Mesodermal cell (in vitro differentiated cells): Measurements from ENCODE around the gene ARID3A.

Experiments
- H3K27ac ChIP-seq: 2 replicates; pipeline ENCODE4 v1.7.0; 2013; ENCODE audit warnings: mild to moderate bottlenecking, low read depth, low read length, moderate library complexity; ENCODE audit not compliant: severe bottlenecking
- H3K36me3 ChIP-seq: 2 replicates; pipeline ENCODE4 v1.7.1; 2013; ENCODE audit warnings: mild to moderate bottlenecking, low read length, moderate library complexity; ENCODE audit not compliant: control insufficient read depth, insufficient read depth
- H3K4me1 ChIP-seq: one replicate; pipeline ENCODE4 v1.7.1; 2013; ENCODE audit warnings: mild to moderate bottlenecking, low read length; ENCODE audit not compliant: insufficient read depth, control insufficient read depth, poor library complexity, severe bottlenecking
- H3K4me3 ChIP-seq: 2 replicates; pipeline ENCODE4 v1.7.0; 2013; ENCODE audit warnings: low read length, control low read depth, mild to moderate bottlenecking; ENCODE audit not compliant: insufficient read depth, poor library complexity, severe bottlenecking; ENCODE audit errors: extremely low read depth
- H3K9me3 ChIP-seq: 2 replicates; pipeline ENCODE4 v1.7.1; 2013; ENCODE audit warnings: mild to moderate bottlenecking, low read length, moderate library complexity; ENCODE audit not compliant: control insufficient read depth
- WGBS, 2 experiments: methylation state at CpG; one replicate each; pipeline ENCODE4 v1.1.5; 2013; ENCODE audit warnings: missing lambda C conversion rate in 2 of 2; ENCODE audit not compliant: insufficient coverage in 2 of 2; 5-methylcytosine and 5-hydroxymethylcytosine counted together

Gene ARID3A

DNA sequence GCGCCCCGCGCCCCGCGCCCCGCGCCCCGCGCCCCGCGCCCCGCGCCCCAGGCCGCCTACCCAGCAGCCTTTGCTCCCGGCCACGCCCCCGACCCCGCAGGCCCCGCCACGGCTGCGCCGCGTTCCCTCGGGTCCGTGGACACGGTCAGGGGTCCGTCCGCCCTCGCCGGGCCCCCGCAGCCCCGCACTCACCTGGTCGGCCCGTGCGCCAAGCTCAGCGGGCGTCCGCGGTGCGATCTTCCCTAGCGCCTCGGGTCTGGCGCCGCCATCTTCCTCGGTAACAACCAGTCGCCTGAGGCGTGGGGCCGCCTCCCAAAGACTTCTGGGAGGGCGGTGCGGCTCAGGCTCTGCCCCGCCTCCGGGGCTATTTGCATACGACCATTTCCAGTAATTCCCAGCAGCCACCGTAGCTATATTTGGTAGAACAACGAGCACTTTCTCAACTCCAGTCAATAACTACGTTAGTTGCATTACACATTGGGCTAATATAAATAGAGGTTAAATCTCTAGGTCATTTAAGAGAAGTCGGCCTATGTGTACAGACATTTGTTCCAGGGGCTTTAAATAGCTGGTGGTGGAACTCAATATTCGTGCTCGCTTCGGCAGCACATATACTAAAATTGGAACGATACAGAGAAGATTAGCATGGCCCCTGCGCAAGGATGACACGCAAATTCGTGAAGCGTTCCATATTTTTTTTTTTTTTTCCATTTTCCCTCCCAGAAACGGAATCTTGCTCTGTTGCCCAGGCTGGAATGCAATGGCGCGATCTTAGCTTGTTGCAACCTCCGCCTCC is 32.7 kb upstream of the ARID3A start, which contains the start of the genes MED16 and RNU6-9:
Gene MED16 (minus strand): TSS at position 294 of the 796 bp plus-strand sequence. CDS start 2,056 bp downstream, outside the sequence.
Gene RNU6-9 (plus strand): TSS at position 591 of the 796 bp plus-strand sequence.
- H3K36me3 ChIP-seq = peaks cover 41% of the 10 kb centered on the region
- H3K27ac ChIP-seq = peak within 1 kb of the TSS; percentile 99
- peaks cover 4% of the 10 kb centered on the region for H3K4me1 ChIP-seq
- peak within 1 kb of the TSS; percentile 77 for H3K4me3 ChIP-seq
- H3K9me3 ChIP-seq = no peaks in the 10 kb centered on the region
- WGBS, 2 experiments = 2% methylated on average over 43 to 48 of the region's 69 CpGs

DNA sequence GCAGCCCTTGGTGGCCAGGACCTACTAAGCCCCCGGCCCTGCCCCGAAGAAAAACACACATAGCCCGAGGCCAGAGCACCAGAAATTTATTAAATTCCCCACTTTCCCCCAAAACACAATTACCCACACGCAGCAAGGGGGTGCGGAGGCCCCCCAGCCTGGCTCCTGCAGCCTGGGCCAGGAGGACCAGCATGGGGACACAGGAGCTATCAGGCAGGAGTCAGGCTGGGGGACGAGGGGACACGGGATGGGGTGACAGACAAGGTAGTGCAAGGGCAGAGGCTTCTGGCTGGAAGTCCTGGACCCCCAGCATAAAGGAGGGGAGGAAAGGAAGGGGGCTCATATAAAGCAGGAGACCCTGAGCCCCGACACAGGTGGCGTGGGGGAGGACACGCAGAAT is 29.4 kb upstream of the ARID3A start:
- Histone ChIP-seq H3K4me1 (peaks cover 4% of the 10 kb centered on the region), H3K9me3 (no peaks in the 10 kb centered on the region), H3K27ac (no peak overlapping the region), H3K4me3 (no peak overlapping the region), H3K36me3 (peaks cover 40% of the 10 kb centered on the region)
- WGBS, 2 experiments = 90 to 97% methylated on average over 5 to 8 of the region's 10 CpGs

DNA sequence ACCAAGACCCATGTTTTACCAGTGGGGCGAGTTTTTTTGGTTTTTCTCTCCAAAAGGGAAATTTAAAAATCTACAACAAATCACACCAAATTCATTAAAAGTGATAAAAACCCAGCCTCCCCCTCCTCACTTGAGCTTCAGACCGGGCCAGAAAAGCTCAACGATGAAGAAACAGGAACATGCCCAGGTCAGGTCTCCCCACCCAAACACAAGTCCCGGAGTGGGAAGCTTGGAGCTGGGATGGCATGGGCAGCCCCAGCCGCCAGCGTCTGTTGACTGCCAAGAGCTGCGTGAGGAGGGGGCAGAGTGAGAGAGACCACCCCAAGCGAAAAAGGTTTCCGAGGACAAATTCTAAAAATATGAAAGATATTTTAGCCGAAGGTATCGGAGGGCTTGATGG is 28.8 kb upstream of the ARID3A start:
- H3K4me1 ChIP-seq = peaks cover under 1% of the 10 kb centered on the region
- H3K9me3 ChIP-seq = no peaks in the 10 kb centered on the region
- no peak overlapping the region for H3K27ac ChIP-seq
- peaks cover 45% of the 10 kb centered on the region for H3K36me3 ChIP-seq
- H3K4me3 ChIP-seq = no peak overlapping the region
- WGBS, 2 experiments = 86 to 96% methylated on average over 5 to 9 of the region's 11 CpGs

DNA sequence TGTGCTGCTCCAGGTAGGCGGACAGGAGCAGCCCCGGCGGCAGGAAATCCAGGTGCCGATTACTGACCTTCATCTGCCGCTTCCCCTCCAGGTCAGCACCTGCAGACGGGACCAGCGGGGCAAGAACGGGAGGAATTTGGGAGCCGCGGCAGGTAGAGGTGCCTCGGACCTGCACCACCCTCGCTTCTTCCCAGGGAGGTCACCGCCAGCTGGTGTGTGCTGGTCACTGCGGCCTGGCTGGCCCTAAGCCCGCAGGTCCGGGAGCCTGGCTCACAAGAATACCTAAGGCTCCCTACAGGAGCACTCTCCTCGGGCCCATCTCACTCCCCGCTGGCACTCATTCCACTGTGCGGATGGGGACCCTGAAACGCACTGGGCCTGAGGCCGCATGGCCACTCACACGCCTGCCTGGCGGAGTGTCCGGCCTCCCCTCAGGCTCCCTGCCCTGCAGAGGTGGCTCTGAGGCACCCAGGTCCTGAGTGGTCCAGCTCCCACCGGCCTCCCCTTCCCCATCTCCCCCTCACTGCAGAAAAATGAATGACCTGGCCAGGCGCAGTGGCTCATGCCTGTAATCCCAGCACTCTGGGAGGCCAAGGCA is 28.3 kb upstream of the ARID3A start:
- WGBS, 2 experiments = 87% methylated on average over 25 to 26 of the region's 26 CpGs
- Histone ChIP-seq H3K27ac (no peak overlapping the region), H3K36me3 (peaks cover 49% of the 10 kb centered on the region), H3K4me1 (no peaks in the 10 kb centered on the region), H3K4me3 (no peak overlapping the region), H3K9me3 (no peaks in the 10 kb centered on the region)

DNA sequence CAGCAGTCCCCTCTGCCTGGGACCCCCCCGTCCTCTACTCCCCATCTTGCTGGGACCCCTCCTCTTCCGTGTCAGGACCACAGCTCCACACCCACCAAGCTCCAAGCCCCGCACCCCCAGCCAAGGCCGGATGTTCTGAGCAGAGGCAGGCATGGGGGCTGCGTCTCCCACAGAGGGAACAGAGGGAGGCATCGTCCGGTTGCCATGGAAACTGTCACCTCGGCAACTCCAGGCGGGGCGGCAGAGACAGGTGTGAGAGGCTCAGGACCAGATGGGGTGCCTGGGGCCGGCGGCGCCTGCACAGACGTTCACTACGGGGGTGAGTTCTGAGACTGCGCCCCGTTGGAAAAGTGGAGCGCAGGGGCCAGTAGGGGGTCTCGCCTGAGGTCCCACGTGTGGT is 27.2 kb upstream of the ARID3A start:
- H3K36me3 ChIP-seq = peaks cover 54% of the 10 kb centered on the region
- H3K27ac ChIP-seq = no peak overlapping the region
- 85 to 91% methylated on average over 13 to 20 of the region's 20 CpGs for WGBS, 2 experiments
- H3K4me3 ChIP-seq = no peak overlapping the region
- H3K9me3 ChIP-seq = no peaks in the 10 kb centered on the region
- no peaks in the 10 kb centered on the region for H3K4me1 ChIP-seq

DNA sequence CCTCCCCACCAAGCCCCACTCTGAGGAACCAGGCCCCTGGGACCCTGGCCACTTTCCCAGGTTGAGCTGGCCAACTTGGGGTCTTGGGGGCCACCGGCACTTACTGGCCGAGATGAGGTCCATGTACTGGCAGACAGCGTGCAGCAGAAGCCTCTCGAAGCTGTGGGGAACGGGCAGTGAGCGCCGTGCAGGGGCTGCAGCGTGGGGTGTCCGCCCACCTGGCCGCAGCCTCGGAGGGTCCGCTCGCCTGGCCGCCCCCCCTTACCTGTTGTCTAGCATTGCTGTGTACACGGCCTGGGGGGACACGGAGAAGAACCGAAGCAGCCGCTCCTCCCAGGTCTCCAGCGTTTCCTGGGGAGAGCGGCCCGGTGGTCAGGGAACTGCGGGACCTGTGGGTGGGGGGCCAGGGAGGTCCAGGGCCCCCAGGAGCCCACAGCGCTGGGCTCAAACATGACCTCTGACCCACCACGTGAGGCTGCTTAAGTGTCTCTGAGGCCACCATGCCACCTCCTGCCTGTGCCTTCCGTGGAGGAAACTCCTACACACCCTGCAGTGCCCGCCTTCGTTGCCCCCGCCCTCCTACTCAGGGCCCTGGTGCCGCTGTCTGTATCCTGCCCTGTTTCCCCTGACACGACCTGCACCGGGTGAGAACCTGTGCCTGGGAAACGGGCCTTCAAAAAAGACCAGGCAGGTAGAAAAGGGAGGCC is 26.3 kb upstream of the ARID3A start:
- Histone ChIP-seq H3K9me3 (no peaks in the 10 kb centered on the region), H3K27ac (no peak overlapping the region), H3K4me1 (no peaks in the 10 kb centered on the region), H3K4me3 (no peak overlapping the region), H3K36me3 (peaks cover 57% of the 10 kb centered on the region)
- WGBS, 2 experiments = 90 to 94% methylated on average over 21 to 31 of the region's 32 CpGs

DNA sequence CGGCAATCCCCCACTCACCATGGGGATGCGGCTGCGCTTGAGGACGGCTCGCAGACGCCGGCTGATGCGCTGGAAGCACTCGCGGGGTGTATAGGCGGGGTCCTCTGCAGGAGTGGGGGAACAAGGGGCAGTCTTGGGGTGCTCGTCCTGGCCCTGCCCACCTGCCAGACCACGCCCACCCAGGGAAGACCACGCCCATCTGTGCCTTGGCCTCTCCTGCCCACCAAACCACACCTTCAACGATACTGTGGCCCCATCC is 25.9 kb upstream of the ARID3A start:
- H3K27ac ChIP-seq = no peak overlapping the region
- WGBS, 2 experiments = 91 to 96% methylated on average over 13 of the region's 15 CpGs
- H3K4me1 ChIP-seq = no peaks in the 10 kb centered on the region
- H3K4me3 ChIP-seq = no peak overlapping the region
- peaks cover 57% of the 10 kb centered on the region for H3K36me3 ChIP-seq
- no peaks in the 10 kb centered on the region for H3K9me3 ChIP-seq

DNA sequence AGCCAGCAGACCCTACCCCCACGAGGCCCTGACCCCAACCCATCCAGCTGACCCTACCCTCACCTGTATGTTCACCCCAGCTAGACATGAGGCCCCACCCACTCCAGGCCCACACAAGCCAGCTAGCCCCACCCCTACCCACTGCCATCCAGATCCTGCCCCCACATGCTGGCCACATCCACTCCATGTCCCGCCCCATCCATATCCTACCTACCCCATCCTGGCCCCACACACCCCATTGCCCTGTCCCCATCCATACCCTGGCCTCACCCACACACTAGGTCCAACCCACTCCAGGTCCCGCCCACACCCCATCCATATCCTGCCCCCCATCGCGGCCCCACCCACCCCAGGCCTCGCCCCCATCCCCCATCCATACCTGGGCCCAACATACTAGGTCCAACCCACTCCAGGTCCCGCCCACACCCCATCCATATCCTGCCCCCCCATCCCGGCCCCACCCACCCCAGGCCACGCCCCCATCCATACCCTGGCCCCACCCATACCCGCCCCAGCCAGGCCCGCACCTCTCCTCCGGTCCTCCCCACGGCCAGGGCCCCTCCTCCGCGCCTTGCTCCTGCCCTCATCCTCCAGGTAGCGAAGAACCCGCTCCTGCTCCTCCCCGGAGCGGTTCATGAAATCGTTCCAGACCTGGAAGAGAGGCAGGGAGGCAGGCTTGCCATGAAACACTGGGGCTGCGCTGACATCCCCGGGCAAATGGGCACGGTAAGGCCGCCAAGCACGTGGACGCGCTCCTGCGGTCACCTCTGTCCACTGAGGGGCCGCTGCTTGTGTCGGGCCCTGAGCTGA is 25.3 kb upstream of the ARID3A start:
- WGBS, 2 experiments = 91 to 93% methylated on average over 21 to 23 of the region's 30 CpGs
- Histone ChIP-seq H3K4me1 (no peaks in the 10 kb centered on the region), H3K9me3 (no peaks in the 10 kb centered on the region), H3K27ac (no peak overlapping the region), H3K36me3 (peaks cover 57% of the 10 kb centered on the region), H3K4me3 (no peak overlapping the region)

DNA sequence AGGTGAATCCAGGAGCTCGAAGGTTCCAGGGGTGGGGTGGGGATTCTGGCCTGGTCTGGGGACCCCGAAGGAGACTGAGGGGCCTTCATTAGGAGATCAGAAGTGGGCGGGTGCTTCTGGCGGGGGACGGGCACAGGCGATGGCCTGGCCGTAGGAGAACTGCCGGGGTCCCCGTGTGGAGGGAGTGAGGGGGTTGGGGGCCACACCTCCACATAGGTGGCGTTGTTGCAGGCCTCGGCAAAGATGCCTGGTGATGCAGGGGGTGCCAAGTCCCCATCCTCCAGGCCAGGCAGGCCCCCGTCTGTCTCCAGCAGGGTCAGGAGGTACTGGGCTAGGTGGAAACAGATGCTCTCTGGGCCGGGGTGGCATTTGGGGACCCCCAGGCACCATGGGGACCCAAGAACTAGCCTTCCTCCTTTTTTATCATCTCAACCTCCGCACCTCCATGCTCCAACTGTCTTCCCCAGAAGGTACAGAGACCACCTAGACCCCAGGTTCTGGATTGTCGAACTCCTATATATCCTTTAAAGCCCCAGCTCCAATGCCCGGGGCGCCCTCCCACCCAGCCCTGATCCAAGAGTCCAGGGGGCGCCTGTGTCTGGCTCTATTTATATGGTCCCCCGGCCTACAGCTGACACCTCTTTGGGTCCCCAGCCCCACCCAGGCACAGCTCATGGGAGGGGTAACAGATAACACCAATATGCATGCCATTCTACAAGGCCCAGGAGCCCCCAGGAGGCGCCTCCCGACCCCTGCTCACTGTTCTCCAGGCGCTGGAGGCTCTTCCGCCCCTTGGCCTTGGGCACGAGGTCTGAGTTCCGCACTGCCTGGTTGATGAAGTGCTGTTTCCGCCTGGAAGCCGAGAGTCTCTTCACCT is 24.4 kb upstream of the ARID3A start:
- WGBS, 2 experiments = 90 to 96% methylated on average over 19 to 25 of the region's 27 CpGs
- no peaks in the 10 kb centered on the region for H3K4me1 ChIP-seq
- no peaks in the 10 kb centered on the region for H3K9me3 ChIP-seq
- H3K27ac ChIP-seq = no peak overlapping the region
- H3K4me3 ChIP-seq = no peak overlapping the region
- peaks cover 55% of the 10 kb centered on the region for H3K36me3 ChIP-seq

DNA sequence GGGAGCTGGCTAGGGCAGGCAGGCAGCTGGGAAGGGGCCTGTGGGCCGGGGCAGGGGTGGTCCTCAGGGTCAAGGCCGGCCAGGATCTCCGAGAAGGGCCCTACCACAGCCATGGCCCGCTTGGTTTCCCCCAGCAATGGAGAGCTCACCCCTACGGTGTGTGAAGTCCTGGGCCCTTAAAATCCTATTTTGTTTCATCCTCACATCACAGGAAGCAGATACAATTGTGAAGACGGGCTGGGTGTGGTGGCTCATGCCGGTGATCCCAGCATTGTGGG is 23.8 kb upstream of the ARID3A start:
- no peak overlapping the region for H3K27ac ChIP-seq
- no peak overlapping the region for H3K4me3 ChIP-seq
- no peaks in the 10 kb centered on the region for H3K9me3 ChIP-seq
- H3K4me1 ChIP-seq = no peaks in the 10 kb centered on the region
- peaks cover 49% of the 10 kb centered on the region for H3K36me3 ChIP-seq
- 91 to 98% methylated on average over 5 to 6 of the region's 7 CpGs for WGBS, 2 experiments
